Occipital lobe (tissue), 2 donors: ENCODE results near the gene PIAS1. TPM values are rescaled to one million over a fixed set of nuclear protein-coding genes. Genes with fewer than 3 reads are reported as not detected.
"Not testable (repeated sequence)": the region's sequence is repeated elsewhere in the genome, so short reads cannot be mapped to it uniquely, and the experiment has no call there.

ENCODE experiments used
- DNase-seq: peaks from one replicate; lab custom pipeline; 2025; lab: John Stamatoyannopoulos, UW
- total RNA-seq: library from RNA; depleted of rRNA; stranded (reverse); fragments of >200 nt; gene quantifications from one replicate; pipeline ENCODE4 v1.2.3, GENCODE V29; 2014

PIAS1 gene
- total RNA-seq, 1 donor from 2014 or later, result 24.0 TPM

GRCh38 chr15:68114356-68114755 is 60.2 kb downstream of the PIAS1 start:
- DNase-seq, result no peak

GRCh38 chr15:68114840-68115239 is 60.7 kb downstream of the PIAS1 start:
- DNase-seq, result no peak

GRCh38 chr15:68124700-68125099 is 70.6 kb downstream of the PIAS1 start:
- DNase-seq, result no peak

- DNase-seq, result no peak
These were observed 72.3 kb downstream of the PIAS1 start for GRCh38 chr15:68126396-68126795.

- DNase-seq, result no peak
These were observed 75.0 kb downstream of the PIAS1 start for GRCh38 chr15:68129072-68129471.

GRCh38 chr15:68130851-68131250 is 76.7 kb downstream of the PIAS1 start:
- no peak for DNase-seq

GRCh38 chr15:68137096-68137495 is 83.0 kb downstream of the PIAS1 start:
- no peak for DNase-seq

GRCh38 chr15:68143129-68143528 is 89.0 kb downstream of the PIAS1 start:
- no peak for DNase-seq

GRCh38 chr15:68143785-68144184 is 89.7 kb downstream of the PIAS1 start:
- no peak for DNase-seq

- no peak for DNase-seq
These were observed 91.6 kb downstream of the PIAS1 start for GRCh38 chr15:68145706-68146105.

GRCh38 chr15:68148039-68148438 is 93.9 kb downstream of the PIAS1 start:
- DNase-seq, result no peak

- DNase-seq, result no peak
These were observed 94.9 kb downstream of the PIAS1 start for GRCh38 chr15:68149059-68149458.

- no peak for DNase-seq
These were observed 96.1 kb downstream of the PIAS1 start for GRCh38 chr15:68150187-68150586.

- no peak for DNase-seq
These were observed 97.2 kb downstream of the PIAS1 start for GRCh38 chr15:68151277-68151676.

- DNase-seq, result no peak
These were observed 98.2 kb downstream of the PIAS1 start for GRCh38 chr15:68152342-68152741.

- DNase-seq, result no peak
These were observed 100.9 kb downstream of the PIAS1 start for GRCh38 chr15:68154923-68155559.

- DNase-seq, result no peak
These were observed 103.0 kb downstream of the PIAS1 start for GRCh38 chr15:68157074-68157473.

- DNase-seq, result no peak
These were observed 104.0 kb downstream of the PIAS1 start for GRCh38 chr15:68158046-68158628.

- DNase-seq, result no peak
These were observed 109.1 kb downstream of the PIAS1 start for GRCh38 chr15:68163191-68163590.

- no peak for DNase-seq
These were observed 112.7 kb downstream of the PIAS1 start for GRCh38 chr15:68166847-68167246.

GRCh38 chr15:68172037-68172436 is 117.9 kb downstream of the PIAS1 start:
- DNase-seq, result not testable (repeated sequence)

- DNase-seq, result no peak
These were observed 119.0 kb downstream of the PIAS1 start for GRCh38 chr15:68173119-68173518.

GRCh38 chr15:68175526-68175925 is 121.4 kb downstream of the PIAS1 start:
- DNase-seq, result no peak

- DNase-seq, result no peak
These were observed 122.5 kb downstream of the PIAS1 start for GRCh38 chr15:68176601-68177000.
